HG03095 (cell line): Measurements from ENCODE around the gene CABP7.

ENCODE experiments used
- ATAC-seq: cut with Tn5 transposase; IDR thresholded peaks from one replicate; pipeline ENCODE4 v1.9.1; 2021; ENCODE audit warnings: moderate library complexity; ENCODE audit not compliant: unreplicated experiment

CABP7 gene

DNA sequence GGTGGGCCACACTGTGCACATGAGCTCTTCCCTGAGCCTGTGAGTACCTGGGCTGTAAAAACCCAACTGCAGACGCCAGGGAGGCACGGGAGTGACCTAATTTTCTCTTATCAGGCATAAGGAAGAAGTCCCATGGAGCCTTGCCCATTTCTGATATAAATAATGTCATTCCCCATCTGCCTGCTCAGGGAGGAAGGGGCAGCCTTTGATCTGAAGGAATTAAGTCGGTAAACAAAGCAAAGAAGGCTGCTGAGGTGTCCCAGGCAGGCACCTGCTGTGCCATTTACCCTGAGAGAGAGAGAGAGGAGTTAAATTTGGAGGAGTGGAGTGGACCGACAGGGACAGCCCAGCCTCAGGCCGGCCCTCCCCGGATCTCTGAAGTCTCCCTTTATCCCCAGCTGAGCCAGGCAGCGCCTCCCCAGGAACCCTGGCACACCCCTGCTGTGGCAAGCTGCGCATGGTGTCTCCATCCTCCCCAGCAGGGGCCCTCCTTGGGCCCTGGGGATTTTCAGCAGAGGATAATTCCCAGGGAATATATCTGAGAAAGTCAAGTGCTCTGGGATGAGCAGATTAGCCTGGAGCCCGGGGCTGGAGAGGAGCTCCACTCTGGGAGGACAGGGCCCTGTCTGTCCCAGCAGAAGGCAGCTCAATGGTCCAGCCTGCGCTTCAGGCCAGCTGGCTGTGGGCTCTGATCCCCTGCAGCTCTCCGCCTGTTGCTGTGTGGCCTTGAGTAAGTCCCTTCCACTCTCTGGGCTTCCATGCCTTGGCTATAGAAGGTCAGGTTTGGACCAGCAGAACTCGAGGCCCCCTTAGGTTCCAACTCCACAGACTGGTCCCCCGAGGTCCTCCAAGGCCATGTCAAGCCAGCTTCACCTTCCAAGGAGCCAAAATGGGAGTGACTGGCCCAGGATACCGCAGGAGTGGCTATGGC is 17.5 kb upstream of the CABP7 start:
- no peak for ATAC-seq

- ATAC-seq, result no peak
Observed at GRCh38 chr22:29702931-29703501, 16.8 kb upstream of the CABP7 start.

DNA sequence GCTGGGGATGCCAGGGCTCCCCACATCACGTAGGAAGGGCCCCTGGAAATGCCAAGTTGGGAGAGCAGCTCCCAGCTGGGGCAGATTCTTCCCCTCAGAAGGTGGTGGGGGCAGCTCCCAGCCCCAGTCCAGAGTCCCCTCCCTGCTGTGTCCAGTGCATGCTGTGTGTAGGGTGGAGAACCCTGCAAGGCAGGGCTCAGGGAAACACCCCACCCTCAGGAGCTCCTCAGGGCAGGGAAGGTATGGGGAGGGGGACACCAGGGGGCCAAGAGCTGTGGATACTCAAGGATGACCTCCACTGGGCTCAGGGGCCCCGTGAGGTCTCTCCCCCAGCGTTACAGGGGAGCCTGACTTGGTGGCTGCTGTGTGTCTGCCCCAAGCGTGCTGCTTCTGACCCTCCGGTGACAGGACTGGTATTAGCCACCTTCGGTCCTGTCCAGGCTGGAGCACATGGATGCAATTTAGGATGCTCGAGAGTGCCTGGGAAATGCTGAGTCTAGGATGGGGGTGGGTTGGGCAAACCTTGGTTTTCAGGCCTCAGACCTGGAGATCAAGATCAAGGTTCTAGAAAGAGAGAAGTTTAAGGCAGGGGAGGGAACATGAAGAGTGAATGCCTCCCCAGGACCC is 16.1 kb upstream of the CABP7 start:
- no peak for ATAC-seq

DNA sequence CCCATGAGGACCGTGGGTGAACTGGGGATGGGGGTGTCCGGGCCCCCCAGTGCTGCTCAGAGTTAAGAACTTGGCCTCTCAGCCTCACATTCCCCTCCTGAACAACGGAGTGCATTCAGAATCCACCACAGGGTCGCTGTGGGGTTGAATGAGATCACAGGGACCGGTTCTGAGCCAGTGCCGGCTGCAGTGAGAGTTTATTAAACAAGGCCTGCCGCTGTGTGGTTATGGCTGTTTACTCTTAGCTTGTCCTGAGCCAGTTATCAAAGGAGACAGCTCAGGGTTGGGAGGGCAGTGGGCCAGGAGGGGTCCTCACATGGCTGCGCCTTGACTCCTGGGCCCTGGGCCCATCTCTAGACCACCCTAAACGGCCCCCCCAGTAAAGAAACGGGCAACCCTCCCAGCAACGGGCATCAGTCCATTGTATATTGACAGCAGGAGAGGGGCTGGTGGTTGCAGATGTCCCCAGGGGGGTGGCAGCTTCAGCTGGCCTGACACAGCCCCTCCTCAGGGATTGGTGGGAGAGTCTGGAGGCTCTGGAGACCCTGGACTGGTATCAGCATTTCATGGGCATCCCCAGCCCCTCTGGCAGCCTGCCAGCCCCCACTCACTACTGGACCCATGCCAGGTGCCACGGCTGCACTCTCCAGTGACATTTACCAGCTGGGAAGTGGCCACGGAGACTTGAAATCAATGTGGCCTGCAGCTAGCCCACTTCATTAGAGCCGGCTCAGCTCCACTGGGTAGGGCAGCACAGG is 15.1 kb upstream of the CABP7 start:
- ATAC-seq, result no peak

- ATAC-seq, result no peak
Observed at GRCh38 chr22:29705651-29706050, 14.2 kb upstream of the CABP7 start.

DNA sequence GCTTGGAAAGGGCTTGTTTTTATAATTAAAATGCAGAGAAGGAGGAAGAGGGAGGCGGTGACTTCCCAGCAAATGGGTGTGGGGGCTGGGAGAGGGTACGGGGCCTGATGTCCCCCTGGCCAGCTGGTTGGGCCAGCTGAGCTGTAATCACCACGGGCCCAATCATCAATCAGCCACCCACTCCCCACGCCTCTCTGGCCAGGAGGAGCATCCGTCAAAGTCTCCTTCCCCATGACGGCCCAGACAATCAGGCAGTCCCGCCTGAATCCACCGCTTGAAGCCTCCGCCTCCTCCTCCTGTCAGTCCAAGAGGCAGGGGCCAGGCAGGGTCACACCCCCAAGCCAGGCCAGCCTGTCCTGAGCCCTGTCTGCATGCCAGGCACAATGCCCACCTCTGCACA is 13.3 kb upstream of the CABP7 start:
- ATAC-seq, result no peak

DNA sequence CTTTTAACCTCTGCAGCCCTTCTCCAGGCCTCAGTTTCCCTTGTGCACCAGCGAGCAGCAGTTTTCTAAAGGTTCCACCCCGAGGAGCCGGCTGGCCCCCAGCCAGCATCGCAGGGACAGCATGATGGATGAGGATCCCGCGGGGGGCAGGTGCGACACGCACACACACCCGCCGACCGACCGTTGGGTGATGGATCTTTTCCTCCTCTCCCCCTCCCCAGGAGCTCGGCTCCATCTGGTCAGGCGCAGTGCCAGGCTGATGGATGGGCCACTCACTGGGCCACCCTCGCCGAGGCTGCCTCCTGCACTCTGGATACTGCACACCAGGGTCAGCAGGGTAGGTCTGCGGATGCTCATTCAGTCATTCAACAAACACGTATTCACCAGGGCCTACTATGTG is 12.8 kb upstream of the CABP7 start:
- no peak for ATAC-seq

- ATAC-seq, result no peak
Observed at GRCh38 chr22:29707471-29707870, 12.3 kb upstream of the CABP7 start.

- ATAC-seq, result no peak
Observed at GRCh38 chr22:29710193-29710592, 9.6 kb upstream of the CABP7 start.

DNA sequence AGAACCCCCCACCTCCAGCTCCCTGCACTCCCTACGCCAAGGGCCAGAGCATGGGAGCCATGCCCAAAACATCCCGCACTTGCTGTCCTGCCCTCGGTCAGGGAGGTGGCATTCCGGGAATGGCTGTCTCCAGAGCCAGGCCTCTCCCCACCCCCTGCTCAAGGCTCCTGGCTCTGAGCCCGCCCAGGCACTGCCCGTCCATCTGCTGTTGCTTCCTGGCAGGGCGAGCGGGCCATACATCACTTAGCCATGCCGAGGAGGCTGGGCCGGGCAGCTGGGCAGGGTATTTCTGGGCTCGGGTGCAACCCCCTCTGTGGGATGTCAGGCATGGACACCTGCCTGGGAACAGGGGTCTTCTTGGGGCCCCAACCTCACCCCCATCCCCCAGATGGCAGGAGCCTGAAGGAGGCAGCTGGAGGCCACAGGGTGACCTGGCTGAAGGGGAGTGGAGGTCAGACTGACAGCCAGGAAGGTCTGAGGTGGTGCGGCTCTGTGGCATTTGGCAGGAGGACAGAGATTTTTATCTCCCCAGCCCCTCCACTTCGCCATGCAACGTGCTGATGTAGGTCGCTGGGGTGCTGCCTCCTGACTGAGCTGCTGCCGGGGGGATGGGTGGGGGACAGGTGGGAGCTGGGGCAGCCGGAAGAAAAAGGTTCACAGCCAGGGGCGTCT is 8.7 kb upstream of the CABP7 start:
- no peak for ATAC-seq

- no peak for ATAC-seq
Observed at GRCh38 chr22:29712119-29712518, 7.7 kb upstream of the CABP7 start.

- no peak for ATAC-seq
Observed at GRCh38 chr22:29713156-29713727, 6.6 kb upstream of the CABP7 start.

DNA sequence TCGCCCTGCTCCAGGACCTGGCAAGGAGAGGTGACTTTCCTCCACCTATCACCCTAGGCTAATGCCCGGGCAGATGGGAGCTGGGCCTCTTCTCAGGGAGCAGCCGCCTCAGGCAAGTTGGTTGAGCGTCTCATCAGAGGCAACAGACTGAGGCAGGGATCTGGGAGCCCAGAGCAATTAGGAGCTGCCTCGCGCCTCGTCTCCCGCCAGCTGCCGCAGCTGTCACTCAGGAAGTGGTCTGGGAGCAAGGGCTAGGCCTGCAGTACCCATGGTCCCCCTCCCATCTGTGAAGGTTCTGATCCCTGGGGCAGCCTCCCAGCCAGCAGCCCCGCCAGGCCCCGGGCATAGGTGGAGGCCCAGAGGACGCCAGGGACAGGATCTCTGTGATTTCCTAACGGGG is 4.6 kb upstream of the CABP7 start:
- ATAC-seq, result no peak

DNA sequence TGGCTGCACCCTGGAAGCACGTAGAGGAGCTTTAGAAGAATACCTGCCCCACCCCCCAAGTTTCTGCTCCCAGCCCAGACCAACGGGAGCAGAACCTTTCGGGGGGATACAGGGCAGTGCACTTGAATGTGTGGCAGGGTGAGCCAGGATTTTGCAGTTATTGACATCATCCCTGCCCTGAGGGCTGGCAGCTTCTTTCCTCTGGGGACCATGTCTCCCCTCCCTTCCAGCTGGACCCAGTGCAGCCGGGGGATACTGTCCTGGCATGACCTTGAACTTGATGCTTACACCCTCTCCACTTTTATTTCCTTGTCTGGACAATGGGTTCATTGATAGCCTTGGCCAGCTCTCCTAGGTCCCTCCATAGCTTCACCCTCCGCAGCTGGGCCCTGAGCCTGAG is 4.1 kb upstream of the CABP7 start:
- no peak for ATAC-seq

DNA sequence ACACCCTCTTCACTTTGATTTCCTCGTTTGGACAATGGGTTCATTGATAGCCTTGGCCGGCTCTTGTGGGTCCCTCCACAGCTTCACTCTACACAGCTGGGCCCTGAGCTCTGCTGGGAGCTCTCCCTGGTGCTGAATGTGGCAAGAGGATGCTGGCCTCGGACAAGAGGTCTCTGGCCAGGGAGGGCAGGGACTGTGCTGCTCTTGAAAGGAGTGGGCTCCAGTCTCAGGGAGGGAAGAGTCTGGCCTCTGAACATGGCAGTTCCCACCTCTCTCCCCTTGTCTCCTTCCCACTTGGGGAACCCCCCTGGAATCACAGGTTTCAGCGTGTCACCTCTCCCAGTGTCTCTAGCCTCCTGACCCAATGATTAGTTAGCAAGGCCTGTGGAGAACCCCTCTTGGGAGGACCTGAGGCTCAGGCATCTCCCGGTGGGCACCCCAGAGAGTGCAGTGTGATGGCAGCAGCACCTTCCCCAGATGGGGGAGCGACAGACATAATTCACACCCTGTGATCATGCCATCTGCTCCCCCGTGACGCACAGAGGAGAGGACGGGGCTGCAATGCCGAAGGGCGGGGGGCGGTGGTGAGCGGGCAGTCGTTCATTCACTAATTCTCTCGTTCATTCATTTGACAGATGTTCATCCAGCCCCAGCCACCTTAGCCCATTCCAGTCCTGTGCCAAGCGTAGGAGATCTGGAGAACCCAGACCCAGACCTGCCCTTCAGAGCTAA is 2.8 kb upstream of the CABP7 start:
- ATAC-seq, result no peak

- no peak for ATAC-seq
Observed at GRCh38 chr22:29717789-29718188, 2.0 kb upstream of the CABP7 start.

DNA sequence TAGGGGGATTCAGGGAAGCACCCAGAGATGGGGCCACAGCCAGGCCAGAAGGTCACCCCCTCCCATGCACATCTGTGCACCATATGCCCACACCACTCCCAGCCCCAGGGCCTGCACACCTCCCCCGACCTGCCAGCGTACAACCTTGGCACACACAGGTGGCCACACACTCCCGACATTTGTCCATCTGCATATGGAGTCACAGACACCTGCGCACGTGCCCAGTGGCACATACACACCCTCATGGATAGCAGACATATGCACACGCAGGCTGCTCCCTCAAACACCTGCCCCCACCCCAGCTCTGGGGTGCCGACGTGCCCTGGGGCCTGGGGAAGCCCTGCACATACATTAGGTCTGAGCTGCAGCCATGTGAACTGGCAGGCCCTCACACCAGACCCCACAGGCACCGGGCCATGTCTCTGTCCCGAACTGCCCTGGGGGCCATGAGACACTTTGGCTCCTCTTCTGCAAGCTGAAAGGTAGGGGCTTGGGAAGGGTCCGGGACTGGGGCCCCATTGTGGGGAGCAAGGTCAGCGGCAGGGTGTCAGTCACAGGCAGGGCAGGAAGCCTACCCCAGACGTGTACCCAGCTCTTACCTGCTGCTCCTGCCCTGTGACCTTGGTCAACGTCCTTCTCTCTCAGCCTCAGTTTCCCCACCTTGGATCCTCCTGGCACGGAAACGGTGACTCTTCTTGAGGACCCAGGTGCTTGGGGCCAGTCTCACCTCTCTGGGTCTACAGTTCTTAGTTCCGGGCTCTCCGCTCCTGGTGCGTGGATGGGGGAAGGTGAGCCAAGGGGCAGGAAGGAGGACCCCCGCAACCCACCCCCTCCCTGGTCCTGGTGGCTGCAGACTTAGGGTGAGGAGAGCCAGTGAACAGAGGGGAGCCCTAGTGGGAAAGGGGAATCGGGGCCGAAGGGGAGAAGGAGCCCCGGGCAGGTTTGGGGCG is 579 bp upstream of the CABP7 start:
- ATAC-seq, result no peak

DNA sequence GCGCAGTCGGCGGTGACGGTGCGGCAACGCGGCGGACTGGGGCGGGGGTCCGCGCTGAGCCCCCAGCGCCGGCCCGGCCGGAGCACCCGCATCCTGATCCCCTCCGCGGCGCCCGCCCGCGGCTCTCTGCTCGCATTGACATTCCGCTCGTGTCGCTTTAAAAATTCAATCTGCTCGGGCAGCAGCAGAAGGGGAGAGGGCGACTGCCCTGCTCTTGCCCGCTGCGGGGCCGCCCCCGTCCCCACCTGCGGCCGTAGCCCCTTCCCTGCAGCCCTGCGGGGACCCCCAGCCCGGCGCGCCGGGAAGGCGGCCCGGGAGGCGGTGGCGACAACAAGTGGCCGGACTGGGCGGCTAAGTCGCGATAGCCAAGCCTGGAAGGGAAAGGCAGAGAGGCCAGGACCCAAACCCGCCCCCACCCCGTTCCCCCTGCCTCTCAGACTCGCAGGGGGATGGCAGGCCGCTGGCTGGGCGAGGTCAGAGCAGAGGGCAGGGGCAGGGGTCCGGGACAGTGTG is 1.1 kb downstream of the CABP7 start:
- ATAC-seq, result no peak

DNA sequence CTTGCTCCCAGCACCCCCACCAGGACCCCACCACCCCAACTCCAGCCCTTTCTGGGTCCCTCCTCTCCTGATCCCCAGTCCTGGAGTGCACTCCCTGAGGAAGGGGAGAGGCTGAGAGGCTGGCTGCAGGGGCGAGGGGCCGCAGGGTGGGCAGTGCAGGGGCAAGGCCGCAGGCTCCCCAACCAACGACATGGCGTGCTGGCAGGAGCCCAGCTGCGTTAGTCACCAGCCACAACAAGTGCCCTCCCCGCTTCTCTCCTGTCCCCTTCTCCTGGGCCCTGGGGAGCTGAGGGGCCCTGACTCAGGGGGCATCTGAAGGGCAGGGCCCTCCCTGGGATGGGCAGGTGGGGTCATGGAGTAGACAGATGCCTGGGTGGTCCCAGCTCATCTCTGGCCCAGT is 2.3 kb downstream of the CABP7 start:
- ATAC-seq, result no peak
